GM21515 (cell line): ENCODE results near the gene ANKRD24.
A peak's percentile ranks its signal among the peaks of the same experiment; 100 is the strongest.
"Not testable (repeated sequence)": the region's sequence is repeated elsewhere in the genome, so short reads cannot be mapped to it uniquely, and the experiment has no call there.

Experiments
- ATAC-seq: cut with Tn5 transposase; IDR thresholded peaks from one replicate; pipeline ENCODE4 v1.9.1; 2021; ENCODE audit not compliant: unreplicated experiment

ANKRD24 gene

DNA sequence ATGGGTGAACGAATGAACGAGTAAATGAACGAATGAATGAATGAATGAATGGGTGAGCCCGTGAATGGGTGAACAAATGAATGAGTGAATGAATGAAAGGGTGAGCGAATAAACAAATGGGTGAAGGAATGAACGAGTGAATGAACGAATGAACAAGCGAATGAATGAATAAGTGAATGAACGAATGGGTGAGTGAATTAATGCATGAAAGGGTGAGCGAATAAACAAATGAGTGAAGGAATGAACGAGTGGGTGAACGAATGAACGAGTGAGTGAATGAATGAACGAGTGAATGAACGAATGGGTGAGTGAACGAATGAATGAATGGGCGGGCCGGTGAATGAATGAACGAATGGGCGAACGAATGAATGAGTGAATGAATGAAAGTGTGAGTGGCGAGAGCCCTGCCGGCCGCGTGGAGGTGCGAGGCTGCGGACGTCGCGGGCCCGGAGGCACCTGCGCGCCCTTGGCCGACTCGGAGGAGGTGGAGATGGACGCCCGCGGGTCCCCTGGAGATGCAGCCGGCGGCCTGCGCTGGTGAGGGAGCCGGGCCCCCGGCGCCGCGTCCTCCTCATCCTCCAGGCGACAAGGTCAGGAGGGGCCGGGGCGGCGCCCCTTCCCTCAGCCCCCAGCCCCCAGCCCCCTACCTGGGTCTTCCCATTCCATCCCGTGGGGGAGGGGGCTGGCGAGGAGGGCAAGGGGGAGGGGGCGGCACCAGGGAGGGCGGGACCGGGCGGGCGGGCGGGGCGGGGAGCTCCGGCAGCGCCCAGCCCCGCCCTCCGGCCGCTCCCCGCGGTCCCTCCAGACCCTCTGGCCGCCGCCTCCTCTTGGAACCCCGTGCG is 15.4 kb downstream of the ANKRD24 start:
- no peak for ATAC-seq

DNA sequence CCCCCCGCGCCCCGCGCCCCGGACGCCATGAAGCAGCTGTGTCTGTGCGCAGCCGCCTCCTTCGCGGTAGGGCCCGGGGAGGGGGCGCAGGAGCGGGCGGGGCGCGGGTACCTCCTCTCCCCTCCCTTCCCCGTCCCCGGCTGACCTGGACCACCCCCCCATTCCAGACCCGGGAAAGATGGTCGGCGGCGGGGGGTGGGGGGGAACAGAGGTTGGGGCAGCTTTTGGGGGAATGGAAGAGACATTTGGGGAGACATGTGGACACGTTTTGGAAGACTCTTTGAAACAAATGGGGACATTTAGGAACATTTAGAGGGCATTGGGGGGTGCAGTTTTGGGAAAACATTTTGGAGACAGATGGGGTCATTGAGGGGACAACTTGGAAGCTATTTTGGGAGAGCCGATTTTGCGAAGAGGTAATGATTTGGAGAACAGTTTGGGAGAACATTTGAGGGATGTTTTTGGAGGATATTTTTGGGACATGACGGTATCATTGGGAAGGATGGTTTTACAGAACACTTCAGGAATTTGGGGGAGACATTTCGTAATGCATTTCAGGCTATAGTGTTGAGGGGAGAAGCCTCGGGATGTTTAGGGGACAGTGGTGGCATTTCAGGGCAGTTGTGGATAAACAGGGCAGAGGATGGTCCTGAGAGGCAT is 16.1 kb downstream of the ANKRD24 start:
- no peak for ATAC-seq

DNA sequence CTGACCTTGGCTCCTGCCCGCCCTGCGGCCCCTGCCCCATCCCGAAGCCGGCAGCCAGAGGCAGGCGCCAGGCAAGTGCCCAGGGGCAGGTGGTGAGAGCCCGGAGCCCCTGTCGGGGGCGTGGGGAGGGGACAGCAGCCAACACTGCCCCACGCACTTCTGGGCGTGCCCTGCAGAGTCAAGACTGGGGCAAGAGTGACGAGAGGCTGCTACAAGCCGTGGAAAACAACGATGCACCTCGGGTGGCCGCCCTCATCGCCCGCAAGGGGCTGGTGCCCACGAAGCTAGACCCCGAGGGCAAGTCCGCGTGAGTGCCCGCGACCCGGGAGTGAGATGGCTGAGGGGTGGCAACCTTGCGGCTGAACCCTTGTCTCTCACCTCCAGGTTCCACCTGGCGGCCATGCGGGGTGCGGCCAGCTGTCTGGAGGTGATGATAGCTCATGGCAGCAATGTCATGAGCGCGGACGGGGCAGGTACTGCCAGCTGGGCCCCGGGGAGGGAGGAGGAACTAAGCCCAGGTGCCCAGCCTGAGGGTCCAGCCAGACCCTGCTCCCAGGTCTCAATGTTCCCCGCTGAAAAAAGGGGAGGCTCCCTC is 17.3 kb downstream of the ANKRD24 start:
- no peak for ATAC-seq

DNA sequence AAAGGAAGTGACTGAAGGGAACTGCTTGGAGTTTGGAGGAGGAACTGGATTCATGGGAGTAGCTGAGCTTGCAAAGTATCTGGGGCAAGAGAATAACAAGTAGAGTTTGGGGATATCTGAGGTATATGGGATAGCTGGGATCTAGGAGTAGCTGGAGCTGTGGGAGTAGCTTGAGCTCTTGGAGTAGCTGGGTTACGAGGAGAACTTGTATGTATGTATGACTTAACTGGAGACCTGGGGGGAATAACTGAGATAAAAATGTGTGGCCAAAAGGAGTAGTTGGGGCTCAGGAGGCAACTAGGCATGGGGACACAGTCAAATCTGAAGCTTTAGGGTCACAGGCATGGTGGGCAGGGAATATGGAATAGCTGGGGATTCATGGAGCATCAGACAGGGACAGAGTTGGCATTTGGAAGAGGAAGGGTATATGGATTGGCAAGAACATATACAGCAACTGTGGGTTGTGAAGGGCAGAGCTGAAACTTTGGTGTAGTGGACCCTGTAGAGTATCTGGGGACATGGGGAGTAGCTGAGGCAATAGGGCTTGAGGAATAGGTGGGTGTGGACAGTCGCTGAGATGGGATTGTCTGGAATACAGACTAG is 18.6 kb downstream of the ANKRD24 start:
- no peak for ATAC-seq

DNA sequence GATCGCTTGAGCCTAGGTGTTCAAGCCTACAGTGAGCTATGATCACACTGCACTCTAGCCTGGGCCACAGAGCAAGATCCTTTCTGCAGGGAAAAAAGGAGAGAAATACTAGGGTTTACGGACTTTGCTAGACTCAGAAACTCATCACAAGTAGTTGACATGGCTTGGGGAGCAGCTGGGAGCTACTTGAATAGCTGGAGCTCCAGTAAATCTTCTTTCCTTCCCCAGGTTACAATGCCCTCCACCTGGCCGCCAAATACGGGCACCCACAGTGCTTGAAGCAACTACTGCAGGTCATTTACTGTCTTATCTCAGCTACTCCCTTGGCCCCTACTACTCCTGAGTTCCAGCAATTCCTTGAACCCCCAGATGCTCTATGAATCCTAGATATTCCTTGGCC is 19.3 kb downstream of the ANKRD24 start:
- no peak for ATAC-seq

DNA sequence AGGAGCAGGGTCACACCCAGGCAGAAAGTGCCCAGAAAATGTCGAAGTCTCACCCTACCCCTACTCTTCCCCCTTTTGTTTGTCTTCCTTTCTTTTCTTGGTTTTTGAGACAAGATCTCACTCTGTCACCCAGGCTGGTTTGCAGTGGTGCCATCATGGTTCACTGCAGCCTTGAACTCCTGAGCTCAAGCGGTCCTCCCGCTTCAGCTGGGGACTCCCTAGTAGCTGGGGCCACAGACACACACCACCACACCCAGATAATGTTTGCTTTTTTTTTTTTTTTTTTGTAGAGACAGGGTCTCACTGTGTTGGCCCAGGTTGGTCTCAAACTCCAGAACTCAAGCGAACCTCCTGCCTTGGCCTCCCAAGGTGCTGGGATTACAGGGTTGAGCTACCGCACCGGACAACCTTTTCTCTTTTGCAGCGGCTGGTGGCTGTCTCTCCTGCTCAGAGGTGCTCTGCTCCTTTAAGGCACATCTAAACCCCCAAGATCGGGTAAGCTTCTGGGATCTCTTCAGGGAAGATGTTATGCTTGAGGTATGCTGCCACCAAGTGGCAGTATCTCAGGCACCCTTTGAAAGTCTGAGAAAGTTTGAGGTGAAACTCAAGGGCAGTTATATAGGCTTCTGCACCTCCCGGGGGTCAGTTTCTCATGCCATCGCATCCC is 24.5 kb downstream of the ANKRD24 start:
- ATAC-seq: no peak

DNA sequence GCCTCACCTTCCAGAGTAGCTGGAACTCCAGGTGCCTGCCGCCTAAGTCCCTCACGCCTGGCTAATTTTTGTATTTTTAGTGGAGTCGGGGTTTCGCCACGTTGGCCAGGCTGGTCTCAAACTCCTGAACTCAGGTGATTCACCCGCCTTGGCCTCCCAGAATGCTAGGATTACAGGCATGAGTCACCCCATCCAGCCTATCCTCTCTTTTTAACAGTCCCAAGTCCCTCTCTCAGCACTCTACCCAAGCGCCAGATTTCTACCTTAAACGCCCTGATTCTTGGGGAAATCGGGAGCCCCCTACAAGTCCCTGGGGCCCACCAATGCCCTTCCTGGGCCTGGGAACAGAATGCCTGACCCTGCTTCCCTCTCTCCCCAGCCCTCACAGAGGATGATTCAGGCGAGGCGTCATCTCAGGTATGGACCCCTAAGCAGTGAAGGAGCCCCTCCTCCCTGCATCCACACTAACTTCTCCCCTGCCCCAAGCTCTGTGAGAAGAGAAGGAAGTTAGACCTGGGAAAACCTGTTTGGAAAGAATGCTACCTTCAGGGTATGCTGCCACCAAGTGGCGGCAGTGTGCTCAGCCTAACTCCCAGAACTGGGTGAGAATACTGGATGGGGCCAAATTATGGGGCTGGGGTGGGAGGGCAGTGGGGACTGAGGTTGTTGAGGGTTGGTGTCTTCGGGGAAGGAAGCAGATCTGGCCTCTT is 26.1 kb downstream of the ANKRD24 start:
- no peak for ATAC-seq

DNA sequence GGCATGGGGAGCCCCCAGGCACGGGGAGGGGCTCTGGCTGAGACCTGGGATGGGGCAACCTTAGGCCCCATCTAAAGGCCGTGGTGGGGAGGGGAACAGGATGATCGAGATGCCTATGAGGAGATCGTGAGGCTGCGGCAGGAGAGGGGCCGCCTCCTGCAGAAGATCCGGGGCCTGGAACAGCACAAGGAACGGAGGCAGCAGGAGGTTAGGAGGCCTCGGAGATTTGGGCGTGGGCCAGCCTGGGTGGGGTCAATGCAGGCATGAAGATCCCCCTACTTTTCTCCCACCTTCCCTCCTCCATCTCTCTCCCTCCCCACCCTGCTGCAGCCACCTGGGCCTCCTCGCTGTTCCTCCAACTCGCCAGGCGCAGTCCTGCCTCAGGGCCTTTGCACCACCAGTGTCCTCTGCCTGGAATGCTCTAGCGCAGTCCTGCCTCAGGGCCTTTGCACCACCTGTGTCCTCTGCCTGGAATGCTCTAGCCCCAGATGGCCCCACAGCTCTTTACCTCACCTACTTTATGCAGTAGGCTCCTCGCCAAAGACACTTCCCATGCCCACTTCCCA is 27.8 kb downstream of the ANKRD24 start:
- no peak for ATAC-seq

DNA sequence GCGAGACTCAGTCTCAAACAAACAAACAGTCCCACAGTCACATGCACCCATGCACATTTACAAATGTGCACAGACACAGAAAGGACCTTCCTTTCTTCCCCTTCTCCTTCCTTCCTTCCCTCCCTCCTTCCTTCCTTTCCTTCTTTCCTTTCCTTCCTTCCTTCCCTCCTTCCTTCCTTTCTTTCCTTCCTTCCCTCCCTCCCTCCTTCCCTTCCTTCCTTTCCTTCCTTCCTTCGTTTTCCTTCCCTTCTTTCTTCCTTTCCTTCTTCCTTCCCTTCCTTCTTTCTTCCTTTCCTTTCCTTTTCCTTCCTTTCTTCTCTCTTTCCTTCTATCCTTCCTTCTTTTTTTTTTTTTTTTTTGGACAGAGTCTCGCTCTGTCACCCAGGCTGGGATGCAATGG is 30.6 kb downstream of the ANKRD24 start:
- no peak for ATAC-seq

DNA sequence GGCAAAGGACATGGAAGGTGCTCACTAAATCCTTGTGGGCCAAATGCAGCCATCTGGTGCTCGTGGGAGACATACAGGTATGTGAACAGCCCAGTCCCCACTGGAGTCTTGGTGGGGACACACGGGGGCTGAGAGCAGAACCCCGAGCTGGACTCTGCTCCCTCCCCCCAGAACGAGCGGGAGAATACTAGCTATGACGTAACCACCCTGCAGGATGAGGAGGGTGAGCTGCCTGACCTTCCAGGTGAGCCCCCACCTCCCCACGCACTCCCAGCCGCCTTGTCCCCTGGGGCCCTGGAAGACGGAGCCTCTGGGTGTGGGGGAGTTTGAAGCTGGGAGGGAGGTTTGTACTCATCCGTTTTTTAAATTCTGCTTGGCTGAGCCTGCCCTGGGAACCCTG is 33.3 kb downstream of the ANKRD24 start:
- no peak for ATAC-seq

DNA sequence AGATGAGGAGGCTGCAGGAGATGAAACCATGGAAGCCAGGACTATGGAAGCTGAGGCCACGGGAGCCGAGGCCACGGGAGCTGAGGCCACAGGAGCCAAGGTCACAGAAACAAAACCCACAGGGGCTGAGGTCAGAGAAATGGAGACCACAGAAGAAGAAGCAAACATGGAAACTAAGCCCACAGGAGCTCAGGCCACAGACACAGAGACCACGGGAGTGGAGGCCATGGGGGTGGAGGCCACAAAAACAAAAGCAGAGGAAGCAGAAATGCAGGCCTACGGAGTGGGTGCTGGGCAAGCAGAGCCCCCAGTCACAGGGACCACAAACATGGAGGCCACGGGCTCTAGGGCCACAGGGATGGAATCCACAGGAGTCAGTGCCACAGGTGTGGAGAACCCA is 34.4 kb downstream of the ANKRD24 start:
- no peak for ATAC-seq

DNA sequence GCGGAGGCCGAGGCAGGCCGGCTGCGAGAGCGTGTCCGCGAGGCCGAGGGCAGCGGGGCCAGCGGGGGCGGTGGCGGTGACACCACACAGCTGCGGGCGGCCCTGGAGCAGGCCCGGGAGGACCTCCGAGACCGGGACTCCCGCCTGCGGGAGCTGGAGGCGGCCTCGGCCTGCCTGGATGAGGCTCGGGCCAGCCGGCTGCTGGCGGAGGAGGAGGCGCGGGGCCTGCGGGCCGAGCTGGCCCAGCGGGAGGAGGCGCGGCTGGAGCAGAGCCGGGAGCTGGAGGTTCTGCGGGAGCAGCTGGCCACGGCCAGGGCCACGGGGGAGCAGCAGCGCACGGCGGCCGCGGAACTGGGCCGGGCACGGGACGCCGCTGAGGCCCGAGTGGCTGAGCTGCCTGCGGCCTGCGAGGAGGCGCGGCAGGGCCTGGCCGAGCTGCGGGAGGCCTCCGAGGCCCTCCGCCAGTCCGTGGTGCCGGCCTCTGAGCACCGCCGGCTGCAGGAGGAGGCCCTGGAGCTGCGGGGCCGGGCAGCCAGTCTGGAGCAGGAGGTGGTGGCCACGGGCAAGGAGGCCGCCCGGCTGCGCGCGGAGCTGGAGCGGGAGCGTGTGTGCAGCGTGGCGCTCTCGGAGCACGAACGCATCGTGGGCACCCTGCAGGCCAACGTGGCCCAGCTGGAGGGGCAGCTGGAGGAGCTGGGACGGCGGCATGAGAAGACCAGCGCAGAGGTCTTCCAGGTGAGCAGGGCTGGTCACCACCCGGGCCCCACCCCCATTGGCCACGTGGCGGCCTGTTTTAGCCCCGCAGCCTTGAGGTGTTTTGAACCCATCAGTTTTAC is 35.2 kb downstream of the ANKRD24 start:
- ATAC-seq: no peak

DNA sequence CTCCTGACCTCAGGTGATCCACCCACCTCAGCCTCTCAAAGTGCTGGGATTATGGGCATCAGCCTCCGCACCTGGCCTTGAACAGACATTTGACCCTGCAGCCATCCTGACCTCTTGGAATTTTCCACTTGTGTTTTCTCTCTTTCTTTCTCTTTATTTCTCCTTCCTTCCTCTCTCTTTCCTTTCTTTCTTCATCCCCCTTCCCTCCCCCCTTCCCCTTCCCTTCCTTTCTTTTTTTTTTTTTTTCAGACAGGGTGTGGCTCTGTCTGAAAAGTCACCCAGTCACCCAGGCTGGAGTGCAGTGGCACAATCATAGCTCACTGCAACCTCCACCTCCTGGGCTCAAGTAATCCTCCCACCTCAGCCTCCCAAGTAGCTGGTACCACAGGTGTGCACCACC is 36.0 kb downstream of the ANKRD24 start:
- not testable (repeated sequence) for ATAC-seq

DNA sequence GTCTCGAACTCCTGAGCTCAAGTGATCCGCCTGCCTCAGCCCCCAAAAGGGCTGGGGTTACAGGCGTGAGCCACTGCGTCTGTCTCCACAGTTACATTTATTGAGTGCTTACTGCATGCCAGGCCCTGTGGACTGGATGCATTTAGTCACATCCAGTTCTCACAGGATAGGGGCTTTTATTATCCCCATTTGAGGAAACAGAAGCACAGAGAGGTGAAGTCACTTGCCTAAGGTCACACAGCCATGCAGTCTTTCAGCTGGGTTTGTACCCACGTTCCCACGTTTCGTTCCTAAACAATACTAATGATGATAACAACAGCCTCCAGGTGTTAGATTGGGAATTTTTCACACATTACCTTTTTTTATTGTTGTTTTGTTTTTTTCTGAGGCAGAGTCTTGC is 37.7 kb downstream of the ANKRD24 start:
- ATAC-seq: no peak

DNA sequence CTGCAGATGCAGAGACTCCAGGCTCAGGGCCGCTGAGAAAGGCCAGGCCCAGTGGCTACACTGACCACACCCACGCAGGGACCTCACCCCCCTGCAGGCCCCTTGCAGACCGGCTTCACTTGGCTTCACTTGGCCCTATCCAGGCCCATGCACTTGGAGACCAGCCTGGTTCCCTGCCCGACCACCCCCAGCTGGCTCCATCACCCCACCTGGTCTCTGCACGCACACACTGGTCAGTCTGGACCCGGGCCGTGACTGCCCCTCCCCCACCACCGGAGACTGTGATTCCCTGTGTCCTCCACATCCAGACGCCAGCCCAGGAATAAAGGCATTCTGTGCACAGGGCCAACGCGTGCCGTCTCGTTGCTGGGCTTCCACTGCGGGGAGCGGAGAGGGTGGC is 42.0 kb downstream of the ANKRD24 start:
- no peak for ATAC-seq

DNA sequence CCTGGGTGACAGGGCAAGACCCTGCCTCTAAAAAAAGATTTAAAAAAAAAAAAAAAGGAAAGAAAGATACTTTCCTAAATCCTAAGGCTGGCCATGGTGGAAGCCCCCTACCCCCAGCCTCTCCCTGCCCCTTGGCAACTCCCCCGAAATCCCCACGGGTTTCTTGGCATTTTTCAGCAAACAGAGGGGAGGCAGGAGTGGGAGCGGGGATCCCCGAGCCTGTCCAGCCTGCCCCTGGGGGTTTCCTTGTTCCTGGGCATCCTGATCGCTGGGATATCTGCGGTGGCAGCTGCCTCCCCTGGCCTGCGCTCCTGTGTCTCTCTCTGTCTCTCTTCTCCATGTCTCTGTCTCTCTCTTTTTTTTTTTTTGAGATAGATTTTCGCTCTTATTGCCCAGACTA is 43.4 kb downstream of the ANKRD24 start:
- no peak for ATAC-seq

DNA sequence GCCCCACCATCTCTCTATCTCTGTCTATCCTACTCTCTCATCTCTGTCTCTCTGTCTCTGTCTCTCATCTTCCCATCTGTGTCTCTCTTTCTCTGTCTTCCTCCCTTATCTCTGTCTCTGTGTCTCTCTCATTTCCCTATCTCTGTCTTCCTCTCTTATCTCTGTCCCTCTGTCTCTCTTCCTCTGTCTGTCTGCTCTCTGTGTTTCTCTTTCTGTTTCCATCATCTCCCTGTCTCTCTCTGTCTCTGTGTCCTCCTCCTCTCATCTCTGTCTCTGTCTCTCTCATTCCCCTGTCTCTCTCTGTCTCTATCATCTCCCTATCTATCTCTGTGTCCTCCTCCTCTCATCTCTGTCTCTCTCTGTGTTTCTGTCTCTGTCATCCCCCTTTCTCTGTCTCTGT is 45.3 kb downstream of the ANKRD24 start:
- no peak for ATAC-seq

DNA sequence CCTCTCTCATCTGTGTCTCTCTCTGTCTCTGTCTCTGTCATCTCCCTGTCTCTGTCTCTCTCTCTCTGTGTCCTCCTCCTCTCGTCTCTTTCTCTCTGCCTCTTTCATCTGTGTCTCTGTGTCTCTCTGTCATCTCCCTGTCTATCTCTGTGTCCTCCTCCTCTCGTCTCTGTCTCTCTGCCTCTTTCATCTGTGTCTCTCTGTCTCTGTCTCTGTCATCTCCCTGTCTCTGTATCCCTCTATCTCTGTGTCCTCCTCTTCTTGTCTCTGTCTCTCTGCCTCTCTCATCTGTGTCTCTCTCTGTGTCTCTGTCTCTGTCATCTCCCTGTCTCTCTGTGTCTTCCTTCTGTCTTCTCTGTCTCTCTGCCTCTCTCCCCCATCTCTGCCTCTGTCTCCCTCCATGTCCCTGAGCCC is 46.3 kb downstream of the ANKRD24 start:
- ATAC-seq: no peak

DNA sequence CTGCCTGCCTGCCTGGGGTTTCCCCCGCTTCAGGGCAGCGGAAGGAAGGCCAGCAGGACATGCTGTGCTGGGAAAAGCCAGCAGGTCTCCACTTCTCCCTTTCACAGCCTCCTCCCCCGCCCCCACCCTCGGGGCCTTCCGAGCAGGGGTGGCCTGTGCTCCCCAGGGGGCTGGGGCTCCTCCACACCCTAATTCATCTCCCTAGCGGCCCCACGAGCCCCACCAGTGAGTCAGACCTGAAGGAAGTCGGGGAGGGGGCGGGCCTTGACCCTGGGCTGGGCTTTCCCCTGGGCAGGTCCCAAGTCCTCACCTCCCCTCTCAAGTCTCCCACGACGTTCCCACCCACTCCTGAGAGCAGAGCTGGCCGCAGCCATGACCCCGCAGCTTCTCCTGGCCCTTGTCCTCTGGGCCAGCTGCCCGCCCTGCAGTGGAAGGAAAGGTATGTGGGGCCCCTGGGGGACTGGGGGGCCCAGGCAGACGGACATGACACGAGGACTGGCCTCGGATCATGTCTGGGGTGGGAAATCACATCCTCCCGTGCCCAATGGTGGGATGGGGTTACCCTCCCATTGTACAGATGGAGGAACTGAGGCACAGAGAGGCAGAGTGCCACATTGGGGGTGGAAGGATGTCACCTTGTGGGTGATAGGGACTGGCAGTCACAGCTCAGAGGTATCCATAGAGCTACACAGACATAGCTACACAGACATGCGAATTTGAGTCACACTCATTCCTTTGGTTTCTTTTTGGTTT is 46.9 kb downstream of the ANKRD24 start, which contains the start of gene EBI3:
TSS of gene EBI3 (plus strand) at position 345 of the 753 bp plus-strand sequence. CDS start at position 373, 28 bp downstream.
- peak; percentile 60 for ATAC-seq
